ENCODE data around the gene MTERF2. TPM values are rescaled to one million over a fixed set of nuclear protein-coding genes. Genes with fewer than 3 reads are reported as not detected.

The MTERF2 gene
- total and polyA plus RNA-seq, 10 of the 15 experiments (the other 5 are each of a cell fraction or from before 2014, with no cell fraction given) = 2.1 to 9.8 (median 6.7) TPM

- no peak for TF ChIP-seq REST (IDR thresholded peaks at IDR 0.05; ENCODE audit: low read depth, low read length)
- TF ChIP-seq, protein P1, sequence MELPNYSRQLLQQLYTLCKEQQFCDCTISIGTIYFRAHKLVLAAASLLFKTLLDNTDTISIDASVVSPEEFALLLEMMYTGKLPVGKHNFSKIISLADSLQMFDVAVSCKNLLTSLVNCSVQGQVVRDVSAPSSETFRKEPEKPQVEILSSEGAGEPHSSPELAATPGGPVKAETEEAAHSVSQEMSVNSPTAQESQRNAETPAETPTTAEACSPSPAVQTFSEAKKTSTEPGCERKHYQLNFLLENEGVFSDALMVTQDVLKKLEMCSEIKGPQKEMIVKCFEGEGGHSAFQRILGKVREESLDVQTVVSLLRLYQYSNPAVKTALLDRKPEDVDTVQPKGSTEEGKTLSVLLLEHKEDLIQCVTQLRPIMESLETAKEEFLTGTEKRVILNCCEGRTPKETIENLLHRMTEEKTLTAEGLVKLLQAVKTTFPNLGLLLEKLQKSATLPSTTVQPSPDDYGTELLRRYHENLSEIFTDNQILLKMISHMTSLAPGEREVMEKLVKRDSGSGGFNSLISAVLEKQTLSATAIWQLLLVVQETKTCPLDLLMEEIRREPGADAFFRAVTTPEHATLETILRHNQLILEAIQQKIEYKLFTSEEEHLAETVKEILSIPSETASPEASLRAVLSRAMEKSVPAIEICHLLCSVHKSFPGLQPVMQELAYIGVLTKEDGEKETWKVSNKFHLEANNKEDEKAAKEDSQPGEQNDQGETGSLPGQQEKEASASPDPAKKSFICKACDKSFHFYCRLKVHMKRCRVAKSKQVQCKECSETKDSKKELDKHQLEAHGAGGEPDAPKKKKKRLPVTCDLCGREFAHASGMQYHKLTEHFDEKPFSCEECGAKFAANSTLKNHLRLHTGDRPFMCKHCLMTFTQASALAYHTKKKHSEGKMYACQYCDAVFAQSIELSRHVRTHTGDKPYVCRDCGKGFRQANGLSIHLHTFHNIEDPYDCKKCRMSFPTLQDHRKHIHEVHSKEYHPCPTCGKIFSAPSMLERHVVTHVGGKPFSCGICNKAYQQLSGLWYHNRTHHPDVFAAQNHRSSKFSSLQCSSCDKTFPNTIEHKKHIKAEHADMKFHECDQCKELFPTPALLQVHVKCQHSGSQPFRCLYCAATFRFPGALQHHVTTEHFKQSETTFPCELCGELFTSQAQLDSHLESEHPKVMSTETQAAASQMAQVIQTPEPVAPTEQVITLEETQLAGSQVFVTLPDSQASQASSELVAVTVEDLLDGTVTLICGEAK (IDR thresholded peaks at IDR 0.05; ENCODE audit: borderline replicate concordance) = no peak
- no peak for TF ChIP-seq YBX1 (IDR thresholded peaks at IDR 0.05)
- TF ChIP-seq KAT2A (conservative IDR thresholded peaks at IDR 0.05; ENCODE audit: control insufficient read depth, low read depth, low read length) = no peak
- no peak for TF ChIP-seq STAT3 (IDR thresholded peaks at IDR 0.05; ENCODE audit: low read depth, low read length)
- no peak for TF ChIP-seq RFX5 (IDR thresholded peaks at IDR 0.05; ENCODE audit: low read depth, low read length)
- TF ChIP-seq NR2C2 (IDR thresholded peaks at IDR 0.05; ENCODE audit: borderline replicate concordance, control insufficient read depth, insufficient read length, low read depth) = no peak
- TF ChIP-seq, protein P2, sequence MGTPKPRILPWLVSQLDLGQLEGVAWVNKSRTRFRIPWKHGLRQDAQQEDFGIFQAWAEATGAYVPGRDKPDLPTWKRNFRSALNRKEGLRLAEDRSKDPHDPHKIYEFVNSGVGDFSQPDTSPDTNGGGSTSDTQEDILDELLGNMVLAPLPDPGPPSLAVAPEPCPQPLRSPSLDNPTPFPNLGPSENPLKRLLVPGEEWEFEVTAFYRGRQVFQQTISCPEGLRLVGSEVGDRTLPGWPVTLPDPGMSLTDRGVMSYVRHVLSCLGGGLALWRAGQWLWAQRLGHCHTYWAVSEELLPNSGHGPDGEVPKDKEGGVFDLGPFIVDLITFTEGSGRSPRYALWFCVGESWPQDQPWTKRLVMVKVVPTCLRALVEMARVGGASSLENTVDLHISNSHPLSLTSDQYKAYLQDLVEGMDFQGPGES (IDR thresholded peaks at IDR 0.05) = no peak
- TF ChIP-seq, protein P3, sequence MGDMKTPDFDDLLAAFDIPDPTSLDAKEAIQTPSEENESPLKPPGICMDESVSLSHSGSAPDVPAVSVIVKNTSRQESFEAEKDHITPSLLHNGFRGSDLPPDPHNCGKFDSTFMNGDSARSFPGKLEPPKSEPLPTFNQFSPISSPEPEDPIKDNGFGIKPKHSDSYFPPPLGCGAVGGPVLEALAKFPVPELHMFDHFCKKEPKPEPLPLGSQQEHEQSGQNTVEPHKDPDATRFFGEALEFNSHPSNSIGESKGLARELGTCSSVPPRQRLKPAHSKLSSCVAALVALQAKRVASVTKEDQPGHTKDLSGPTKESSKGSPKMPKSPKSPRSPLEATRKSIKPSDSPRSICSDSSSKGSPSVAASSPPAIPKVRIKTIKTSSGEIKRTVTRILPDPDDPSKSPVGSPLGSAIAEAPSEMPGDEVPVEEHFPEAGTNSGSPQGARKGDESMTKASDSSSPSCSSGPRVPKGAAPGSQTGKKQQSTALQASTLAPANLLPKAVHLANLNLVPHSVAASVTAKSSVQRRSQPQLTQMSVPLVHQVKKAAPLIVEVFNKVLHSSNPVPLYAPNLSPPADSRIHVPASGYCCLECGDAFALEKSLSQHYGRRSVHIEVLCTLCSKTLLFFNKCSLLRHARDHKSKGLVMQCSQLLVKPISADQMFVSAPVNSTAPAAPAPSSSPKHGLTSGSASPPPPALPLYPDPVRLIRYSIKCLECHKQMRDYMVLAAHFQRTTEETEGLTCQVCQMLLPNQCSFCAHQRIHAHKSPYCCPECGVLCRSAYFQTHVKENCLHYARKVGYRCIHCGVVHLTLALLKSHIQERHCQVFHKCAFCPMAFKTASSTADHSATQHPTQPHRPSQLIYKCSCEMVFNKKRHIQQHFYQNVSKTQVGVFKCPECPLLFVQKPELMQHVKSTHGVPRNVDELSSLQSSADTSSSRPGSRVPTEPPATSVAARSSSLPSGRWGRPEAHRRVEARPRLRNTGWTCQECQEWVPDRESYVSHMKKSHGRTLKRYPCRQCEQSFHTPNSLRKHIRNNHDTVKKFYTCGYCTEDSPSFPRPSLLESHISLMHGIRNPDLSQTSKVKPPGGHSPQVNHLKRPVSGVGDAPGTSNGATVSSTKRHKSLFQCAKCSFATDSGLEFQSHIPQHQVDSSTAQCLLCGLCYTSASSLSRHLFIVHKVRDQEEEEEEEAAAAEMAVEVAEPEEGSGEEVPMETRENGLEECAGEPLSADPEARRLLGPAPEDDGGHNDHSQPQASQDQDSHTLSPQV (IDR thresholded peaks at IDR 0.05) = no peak
- TF ChIP-seq POLR2AphosphoS2 (IDR thresholded peaks at IDR 0.05; ENCODE audit: low read depth, low read length) = peak; percentile 75; the same call in 1 of the 2 replicates
- no peak for TF ChIP-seq CBX5 (IDR thresholded peaks at IDR 0.05; ENCODE audit: low read depth)
- TF ChIP-seq SIX5 (IDR thresholded peaks at IDR 0.05; ENCODE audit: low read depth, low read length, severe bottlenecking) = no peak
- no peak for TF ChIP-seq MEF2A (IDR thresholded peaks at IDR 0.05; ENCODE audit: insufficient read depth, low read depth, low read length)
- TF ChIP-seq MXI1 (IDR thresholded peaks at IDR 0.05; ENCODE audit: low read depth, low read length) = no peak
- TF ChIP-seq SMAD1 (IDR thresholded peaks at IDR 0.05; ENCODE audit: low read depth, partially characterized antibody) = no peak
- peak; percentile 68; the same call in 1 of the 2 replicates for TF ChIP-seq NR2F1 (conservative IDR thresholded peaks at IDR 0.05)
- no peak for TF ChIP-seq CBFB (IDR thresholded peaks at IDR 0.05; ENCODE audit: low read depth)
These were observed 31.4 kb downstream of the MTERF2 start, which contains the start of gene TMEM263 (continued) for GRCh38 chr12:106955377-106956047.

All from GM12878 (cell line).